ENCODE measurements around the gene CACNA2D4.

The CACNA2D4 gene

DNA sequence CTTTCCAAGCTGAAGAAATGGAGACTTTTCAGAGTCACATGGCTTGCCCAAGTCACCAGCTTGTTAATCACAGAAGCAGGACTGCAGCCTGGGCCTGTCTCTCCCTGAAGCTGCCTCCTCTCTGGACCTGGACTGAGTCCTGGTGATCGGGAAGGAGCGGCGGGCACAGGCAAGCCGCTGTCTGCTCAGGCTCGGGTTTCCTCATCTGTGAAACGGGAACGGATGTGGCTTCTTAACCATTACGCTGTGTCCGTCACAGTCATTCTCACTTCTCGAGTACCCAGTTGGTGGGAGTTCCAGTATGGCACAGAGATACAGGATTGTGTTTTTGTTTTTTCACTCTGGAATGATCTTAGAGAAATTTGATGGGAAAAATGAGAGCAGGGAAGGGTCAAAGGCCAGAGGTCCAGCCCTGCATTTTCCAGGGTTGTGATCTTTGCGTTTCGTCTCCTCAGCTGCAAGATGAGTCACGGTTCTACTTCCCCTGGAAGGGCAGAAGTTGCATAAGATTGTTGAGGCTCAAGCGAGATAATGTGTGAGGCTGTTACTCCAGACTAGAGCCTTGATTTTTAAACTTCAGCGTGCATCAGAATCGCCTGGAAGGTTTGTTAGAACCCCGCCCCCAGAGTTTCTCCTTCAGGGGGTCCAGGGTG lies 105.7 kb downstream of the CACNA2D4 start:
- peak in 1 of 5 experiments; percentile 17 for DNase-seq

DNA sequence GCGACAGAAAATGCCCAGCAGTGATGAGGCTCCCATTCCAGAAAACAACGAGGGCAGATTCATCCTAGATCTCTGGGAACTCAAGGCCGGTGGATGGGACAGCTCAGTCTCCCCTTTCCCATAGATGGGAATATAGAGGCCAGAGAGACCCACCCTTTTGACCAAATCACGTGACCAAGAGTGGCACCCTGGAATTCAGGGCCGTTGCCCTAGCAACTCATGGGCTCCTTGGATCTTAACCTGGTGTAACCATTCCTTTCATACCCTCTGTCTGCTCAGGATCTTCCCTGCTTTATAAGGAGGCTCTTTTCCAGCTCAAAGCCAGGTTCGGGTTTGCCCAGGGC lies 106.5 kb downstream of the CACNA2D4 start:
- no peak for DNase-seq

- DNase-seq: peak in 3 of 5 experiments; percentile 15 to 64 (median 30)
Observed at GRCh38 chr12:1811281-1811947, 107.0 kb downstream of the CACNA2D4 start.

- no peak for DNase-seq
Observed at GRCh38 chr12:1810931-1811280, 107.5 kb downstream of the CACNA2D4 start.

GRCh38 chr12:1810201-1810930 lies 108.1 kb downstream of the CACNA2D4 start:
- DNase-seq: no peak

GRCh38 chr12:1809591-1810190 lies 108.8 kb downstream of the CACNA2D4 start:
- DNase-seq: no peak

- peak in 2 of 5 experiments; percentile 21 to 36 for DNase-seq
Observed at GRCh38 chr12:1808798-1809480, 109.5 kb downstream of the CACNA2D4 start.

DNA sequence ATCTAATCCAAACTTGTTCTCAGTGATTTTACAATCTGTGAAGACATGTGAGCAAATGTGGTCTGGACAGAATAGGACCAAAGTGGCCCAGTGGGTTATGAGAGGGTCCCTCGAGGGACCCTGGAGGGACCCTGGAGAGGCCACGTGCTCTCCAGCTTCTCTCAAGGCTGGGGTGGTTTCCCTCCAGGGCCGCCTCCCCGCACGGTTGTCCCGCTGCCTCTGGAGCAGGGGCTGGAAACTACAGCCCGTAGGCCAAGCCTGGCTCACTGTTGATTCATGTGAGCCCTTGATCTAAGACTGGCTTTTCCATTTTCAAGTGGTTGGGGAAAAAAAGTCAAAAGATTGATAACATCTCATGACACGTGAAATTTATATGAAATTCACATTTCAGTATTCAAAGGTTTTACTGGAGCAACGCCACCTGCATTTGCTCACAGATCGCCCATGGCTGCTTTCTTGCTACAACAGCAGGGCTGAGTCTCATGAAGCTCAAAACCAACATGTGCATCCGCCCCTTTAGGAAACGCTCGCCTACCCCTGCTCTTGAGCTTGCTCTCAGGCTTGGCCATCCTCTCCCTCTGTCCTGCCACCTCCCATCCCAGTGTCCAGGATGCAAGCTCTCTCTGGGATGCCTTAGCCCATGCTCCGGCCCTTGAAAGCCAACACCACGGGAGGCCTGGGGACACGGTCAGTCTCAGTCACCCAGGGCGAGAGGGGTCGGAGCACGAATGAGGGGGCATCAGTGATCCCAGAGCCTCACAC lies 110.2 kb downstream of the CACNA2D4 start:
- DNase-seq: no peak

DNA sequence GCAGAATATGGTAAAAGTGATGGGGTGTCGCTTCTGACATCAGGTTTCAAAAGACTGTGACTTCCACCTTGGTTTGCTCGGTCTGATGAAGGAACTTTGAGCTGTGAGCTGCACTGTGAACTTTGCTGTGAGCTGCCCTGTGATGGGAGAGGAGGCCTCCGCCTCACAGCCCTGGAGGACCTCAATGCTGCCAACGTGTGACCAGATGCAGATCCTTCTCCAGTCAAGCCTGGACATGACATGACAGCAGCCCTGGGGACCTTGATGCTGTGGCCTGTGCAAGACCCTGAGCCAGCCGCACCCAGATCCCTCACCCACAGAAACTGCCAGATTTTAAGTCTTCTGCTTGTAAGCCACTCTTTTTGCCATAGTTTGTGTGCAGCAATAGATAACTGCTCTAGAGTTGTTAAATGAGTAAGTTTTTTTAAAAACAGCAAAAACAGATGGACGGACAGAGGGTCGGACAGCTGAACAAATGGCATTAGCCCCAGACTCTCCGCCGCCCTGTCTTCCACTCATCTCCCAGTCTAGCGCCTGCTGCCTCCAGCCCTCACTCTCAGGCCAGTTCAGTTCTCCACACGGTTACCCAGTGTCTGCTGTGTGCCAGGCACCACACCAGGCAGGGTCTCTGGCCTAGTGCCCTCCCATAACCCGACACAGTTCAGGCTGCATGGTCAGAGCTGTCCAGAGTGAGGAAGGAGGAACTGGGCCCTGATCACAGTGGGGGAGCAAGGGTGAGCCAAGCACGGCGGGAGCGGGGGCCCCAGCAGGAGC lies 111.2 kb downstream of the CACNA2D4 start:
- DNase-seq: no peak

DNA sequence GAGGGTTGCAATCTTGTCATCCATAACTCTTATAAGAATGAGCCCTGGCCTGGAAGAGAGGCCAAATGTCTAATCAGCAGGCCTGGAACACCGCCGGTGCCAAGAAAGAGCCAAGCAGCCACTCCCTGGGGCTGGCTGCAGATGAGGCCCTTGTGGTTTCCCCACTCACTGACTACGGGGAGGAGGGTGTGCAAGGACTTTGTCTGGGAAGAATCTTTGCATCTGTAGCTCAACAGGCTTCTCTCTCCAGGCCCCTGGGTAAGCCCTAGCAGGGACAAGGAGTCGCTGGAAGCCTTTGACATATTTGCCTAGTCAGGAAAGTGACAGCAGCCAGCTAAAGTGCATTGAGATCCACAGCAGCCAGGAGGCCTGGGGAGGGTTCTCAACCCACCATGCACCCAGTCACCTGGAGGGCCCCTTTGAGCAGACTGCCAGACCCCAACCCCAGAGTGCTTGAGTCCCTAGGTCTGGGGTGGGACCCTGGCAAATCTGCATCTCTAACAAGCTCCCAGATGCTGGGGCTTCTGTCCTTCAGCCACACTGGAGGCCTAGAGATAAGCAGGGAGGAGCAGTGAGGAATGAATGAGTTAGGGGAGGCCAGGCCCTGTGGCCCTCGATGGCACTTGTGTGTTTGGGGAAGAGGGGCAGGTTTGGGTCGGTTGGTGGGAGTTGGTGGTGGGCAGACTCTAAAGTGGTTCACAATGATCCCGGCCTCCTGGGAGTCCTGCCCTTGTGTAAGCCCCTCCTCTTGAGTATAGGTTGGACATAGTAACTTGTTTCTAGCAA lies 112.0 kb downstream of the CACNA2D4 start:
- no peak for DNase-seq

DNA sequence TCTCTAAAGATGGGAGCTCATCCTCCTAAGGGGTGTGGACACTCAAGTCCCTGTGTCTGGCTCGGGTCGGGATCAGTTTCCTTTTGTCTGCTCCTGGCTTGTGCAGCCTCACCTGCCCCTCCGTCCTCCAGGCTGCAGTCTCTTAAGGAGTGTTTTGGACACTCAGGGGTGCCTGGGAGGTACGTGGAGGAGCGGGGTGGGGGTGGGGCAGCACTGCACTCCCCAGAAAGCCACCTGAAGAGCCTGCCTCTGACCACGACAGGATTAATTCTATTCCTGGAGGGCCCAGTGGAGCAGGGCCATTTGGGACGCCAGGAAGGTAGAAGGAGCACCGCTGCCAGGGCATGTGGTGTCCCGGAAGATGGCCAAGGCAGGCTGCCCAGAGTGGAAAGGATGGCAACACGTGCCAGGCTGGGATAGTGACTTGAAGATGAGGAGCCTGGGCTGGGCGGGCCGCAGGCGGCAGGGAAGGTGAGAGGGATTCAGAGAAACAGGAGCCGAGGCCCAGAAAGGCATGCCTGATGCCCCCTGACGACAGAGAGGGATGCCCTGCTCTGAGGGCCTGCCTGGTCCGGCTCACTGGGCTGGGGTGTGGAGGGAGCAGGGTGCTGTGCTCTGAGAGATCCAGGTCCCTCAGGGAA lies 112.9 kb downstream of the CACNA2D4 start:
- DNase-seq: peak in 1 of 5 experiments; percentile 1

DNA sequence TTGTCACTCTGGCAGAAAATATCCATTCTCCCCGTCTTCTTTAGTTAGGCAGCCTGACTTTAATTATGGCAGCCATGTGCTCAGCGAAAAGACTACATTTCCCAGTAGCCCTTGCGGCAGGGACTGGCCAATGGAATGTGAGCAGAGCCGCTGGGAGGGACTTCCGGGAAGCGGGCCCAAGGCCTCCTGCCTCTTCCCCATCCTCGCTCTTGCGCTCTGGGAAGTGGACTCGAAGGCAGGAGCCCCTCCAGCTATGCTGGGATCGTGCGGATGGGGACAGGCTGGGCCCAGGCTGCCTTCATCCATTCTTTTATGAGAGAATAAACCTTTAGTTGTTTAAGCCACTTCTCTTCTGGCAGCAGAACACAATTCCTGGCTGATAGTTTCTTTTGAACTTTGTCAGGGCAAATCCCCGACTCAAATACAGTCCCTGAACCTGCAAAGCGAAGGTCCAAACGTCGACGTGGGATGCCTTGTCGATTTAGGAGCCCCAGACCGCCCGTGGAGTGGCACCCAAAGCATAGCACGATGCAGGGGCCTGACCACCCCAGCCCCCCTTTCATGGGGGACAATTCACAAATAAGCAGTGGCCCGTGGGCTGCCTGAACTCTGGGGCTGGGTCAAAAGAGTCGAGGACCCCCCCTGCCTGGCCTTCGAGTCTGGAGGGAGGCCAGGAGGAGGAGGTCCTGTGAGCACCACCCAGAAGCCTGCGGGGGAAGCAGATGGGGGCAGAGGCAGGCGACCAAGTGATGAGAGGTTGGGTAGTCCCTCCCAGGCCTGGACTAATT lies 113.7 kb downstream of the CACNA2D4 start:
- DNase-seq: peak; percentile 61 to 92 (median 77)

- DNase-seq: no peak
Observed at GRCh38 chr12:1803736-1804135, 114.7 kb downstream of the CACNA2D4 start.

GRCh38 chr12:1801303-1801975 lies 117.0 kb downstream of the CACNA2D4 start:
- no peak for DNase-seq

GRCh38 chr12:1800401-1801302 lies 117.8 kb downstream of the CACNA2D4 start:
- no peak for DNase-seq

DNA sequence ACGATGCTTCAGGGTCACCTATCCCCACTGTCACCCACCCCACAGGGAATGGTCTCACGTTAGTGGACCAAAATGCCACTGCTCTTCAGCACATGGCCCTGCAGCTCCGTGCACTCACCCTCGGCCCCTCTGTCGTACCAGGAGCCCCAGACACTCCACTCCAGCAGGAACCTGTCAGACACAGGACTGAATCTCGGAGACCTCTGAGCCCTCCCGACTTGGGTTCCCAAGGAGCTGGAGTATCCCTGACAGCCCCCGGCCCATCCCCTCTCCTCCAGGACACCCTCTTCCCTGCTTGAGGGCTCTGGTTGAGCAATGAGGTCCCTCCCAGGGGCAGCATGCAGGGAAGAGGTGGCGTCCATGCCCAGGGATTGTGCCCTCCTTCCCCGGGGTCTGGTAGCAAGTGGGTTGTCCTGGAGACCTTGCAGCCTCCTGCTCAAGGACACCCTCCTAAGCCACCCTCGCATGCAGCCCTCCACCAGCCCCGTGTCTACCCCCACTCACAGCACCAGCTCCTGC lies 118.5 kb downstream of the CACNA2D4 start:
- no peak for DNase-seq
